Activated CD4-positive, alpha-beta T cell treated with anti-CD3 and anti-CD28 coated beads, Interleukin-2, amount 10 ng/mL, durations not matched to agents 24 days and 14 days (primary cell): Measurements from ENCODE around the gene SNX5. TPM values are rescaled to one million over a fixed set of nuclear protein-coding genes. Genes with fewer than 3 reads are reported as not detected.

Source experiments
- DNase-seq: peaks from one replicate; pipeline ENCODE4 v3.0.0; 2022
- H3K27ac Mint-ChIP-seq: one replicate; pipeline ENCODE4 v1.8.0; 2022; ENCODE audit warnings: mild to moderate bottlenecking, mixed read lengths
- H3K27me3 Mint-ChIP-seq: one replicate; pipeline ENCODE4 v1.8.0; 2022; ENCODE audit warnings: mixed read lengths
- H3K36me3 Mint-ChIP-seq: one replicate; pipeline ENCODE4 v1.8.0; 2022; ENCODE audit warnings: low read depth, mild to moderate bottlenecking, mixed read lengths
- H3K4me1 Mint-ChIP-seq: one replicate; pipeline ENCODE4 v1.8.0; 2021; ENCODE audit warnings: mixed read lengths
- H3K4me3 Mint-ChIP-seq: one replicate; pipeline ENCODE4 v1.8.0; 2022; ENCODE audit warnings: mild to moderate bottlenecking, moderate library complexity, mixed read lengths
- H3K9me3 Mint-ChIP-seq: one replicate; pipeline ENCODE4 v1.8.0; 2021; ENCODE audit warnings: mixed read lengths
- intact Hi-C: fragments of 100-400 bp; cut with micrococcal nuclease; formaldehyde crosslinking; loops from one replicate; pipeline ENCODE4 v1.15.1; 2023
- total RNA-seq: library from RNA; stranded (reverse); gene quantifications from 2 replicates; pipeline ENCODE4 v1.2.3, GENCODE V29; 2022

Gene SNX5
- total RNA-seq, 1 donor from 2014 or later: 240 TPM

DNA sequence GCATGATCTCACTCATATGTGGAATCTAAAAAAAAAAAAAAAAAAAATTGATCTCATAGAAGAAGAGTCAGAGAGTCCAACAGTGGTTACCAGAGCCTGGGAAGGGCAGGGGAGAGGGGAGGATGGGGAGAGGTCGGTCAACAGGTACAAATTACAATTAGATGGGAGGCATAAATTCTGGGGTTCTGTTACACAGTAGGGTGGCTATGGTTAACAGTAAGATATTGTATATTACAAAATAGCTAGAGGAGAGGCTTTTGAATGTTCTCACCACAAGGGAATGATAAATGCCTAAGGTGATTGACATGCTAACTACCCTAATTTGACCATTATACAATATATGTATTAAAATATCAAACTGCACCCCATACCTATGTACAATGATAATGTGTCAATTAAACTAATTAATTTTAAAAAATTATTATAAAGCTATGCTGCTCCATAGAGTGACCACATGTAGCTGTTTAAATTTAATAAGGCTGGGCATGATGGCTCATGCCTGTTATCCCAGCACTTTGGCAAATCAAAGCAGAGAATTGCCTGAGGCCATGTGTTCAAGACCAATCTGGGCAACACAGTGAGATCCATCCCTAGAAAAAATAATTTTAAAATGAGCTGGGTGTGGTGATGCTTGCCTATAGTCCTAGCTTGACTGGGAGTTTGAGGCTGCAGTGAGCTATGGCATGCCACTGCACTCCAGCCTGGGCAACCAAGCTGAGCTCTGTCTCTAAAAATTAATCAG, 70.9 kb downstream of the SNX5 start:
- intact Hi-C loops: loop anchor here (1.0 to 5.0 kb wide), 6 partner anchors 40 to 392 kb away; partner anchors contain the start of gene RRBP1
- Mint-ChIP-seq H3K9me3 (no peaks in the 10 kb centered on the region), H3K27me3 (peaks cover 29% of the 10 kb centered on the region), H3K4me3 (no peak overlapping the region), H3K4me1 (peaks cover 23% of the 10 kb centered on the region), H3K36me3 (no peaks in the 10 kb centered on the region), H3K27ac (no peak overlapping the region)
- DNase-seq: no peak

DNA sequence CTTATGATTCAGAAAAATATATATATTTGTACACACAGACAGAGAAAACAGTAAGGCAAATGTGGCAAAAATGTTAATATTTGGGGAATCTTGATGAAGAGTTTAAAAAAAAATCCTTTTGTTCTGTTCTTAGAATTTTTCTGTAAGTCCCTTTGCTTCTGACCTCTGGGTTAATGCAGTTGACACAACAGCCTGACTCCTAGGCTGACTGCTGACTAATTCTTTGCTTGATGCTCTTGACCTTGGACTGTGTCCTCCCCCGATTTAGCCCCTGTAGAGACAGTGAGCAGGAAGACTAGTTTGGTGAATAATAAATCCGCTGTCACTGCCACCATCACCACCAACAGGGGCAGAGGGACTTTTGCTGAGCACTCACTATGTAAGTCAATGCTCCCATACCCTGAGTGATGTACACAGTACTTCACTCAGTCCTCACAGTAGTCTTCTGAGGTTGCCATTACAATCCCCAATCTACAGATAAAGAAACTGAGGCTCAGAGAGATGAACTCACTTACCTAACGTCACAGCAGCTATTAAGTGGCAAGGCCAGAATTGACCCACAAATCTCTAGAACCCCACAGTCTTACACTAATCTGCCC, 71.7 kb downstream of the SNX5 start:
- H3K27me3 Mint-ChIP-seq: peaks cover 38% of the 10 kb centered on the region
- DNase-seq: no peak
- no peak overlapping the region for H3K27ac Mint-ChIP-seq
- H3K9me3 Mint-ChIP-seq: no peaks in the 10 kb centered on the region
- intact Hi-C loops: loop anchor here (1.0 to 5.0 kb wide), 4 partner anchors 40 to 230 kb away; no protein-coding TSS in a partner anchor
- no peaks in the 10 kb centered on the region for H3K36me3 Mint-ChIP-seq
- no peak overlapping the region for H3K4me3 Mint-ChIP-seq
- H3K4me1 Mint-ChIP-seq: peaks cover 22% of the 10 kb centered on the region

DNA sequence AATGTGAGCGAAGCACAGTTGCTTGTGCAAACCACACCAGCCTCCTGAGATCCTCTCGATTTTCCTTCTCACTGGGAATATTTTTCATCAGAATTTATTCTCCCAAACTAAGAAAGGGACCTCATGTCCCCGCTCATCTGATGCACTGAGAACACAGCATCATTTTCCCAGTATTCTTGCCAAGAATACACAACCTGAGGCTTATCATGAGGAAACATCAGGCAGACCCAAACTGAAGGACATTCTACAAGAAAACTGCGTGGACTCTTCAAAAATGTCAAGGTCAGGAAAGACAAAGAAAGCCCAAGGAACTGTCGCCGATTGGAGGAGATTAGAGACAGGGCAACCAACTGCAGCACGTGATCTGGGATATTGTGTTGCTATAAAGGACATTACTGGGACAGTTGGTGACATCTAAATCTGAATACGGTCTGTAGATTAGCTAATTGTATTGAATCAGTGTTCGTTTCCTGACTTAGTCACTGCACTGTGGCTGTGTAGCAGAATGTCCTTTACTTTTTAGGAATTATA, 72.3 kb downstream of the SNX5 start:
- H3K4me3 Mint-ChIP-seq: peak overlapping the region; percentile 61
- H3K4me1 Mint-ChIP-seq: peaks cover 22% of the 10 kb centered on the region
- H3K27me3 Mint-ChIP-seq: peaks cover 42% of the 10 kb centered on the region
- DNase-seq: no peak
- intact Hi-C loops: loop anchor here (1.0 to 5.0 kb wide), 4 partner anchors 39 to 229 kb away; no protein-coding TSS in a partner anchor
- H3K36me3 Mint-ChIP-seq: no peaks in the 10 kb centered on the region
- peak overlapping the region; percentile 67 for H3K27ac Mint-ChIP-seq
- H3K9me3 Mint-ChIP-seq: no peaks in the 10 kb centered on the region

DNA sequence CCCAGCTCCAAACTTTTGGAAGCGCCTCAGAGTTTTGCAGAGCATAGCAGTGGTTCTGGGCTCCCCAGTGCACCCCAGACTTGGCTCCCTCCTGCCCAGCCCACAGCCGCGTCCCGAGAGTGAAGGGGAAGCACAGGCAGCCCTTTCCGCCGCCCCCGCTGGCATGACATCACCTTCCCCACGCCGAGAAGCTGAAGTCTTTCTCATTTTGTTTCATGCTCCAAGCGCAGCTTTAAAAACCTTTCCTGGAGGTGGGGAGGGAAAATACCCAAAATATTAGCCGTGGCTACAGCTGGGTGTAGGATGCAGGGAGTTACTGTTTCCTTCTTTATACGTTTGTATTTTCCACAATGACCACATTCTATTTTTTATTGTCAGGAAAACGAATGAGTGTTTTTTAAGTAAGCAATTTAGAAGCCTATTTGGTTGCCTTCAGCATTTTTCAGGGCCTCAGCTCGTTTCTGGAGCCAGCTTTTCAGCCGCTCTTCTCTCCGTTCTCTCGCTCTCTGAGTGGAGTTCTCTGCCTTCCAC, 72.9 kb downstream of the SNX5 start:
- H3K9me3 Mint-ChIP-seq: no peaks in the 10 kb centered on the region
- H3K36me3 Mint-ChIP-seq: no peaks in the 10 kb centered on the region
- H3K27ac Mint-ChIP-seq: peak overlapping the region; percentile 67
- peaks cover 22% of the 10 kb centered on the region for H3K4me1 Mint-ChIP-seq
- H3K4me3 Mint-ChIP-seq: peak overlapping the region; percentile 61
- intact Hi-C loops: loop anchor here (1.0 to 5.0 kb wide), 6 partner anchors 17 to 228 kb away; no protein-coding TSS in a partner anchor
- peaks cover 38% of the 10 kb centered on the region for H3K27me3 Mint-ChIP-seq
- DNase-seq: peak; percentile 84

DNA sequence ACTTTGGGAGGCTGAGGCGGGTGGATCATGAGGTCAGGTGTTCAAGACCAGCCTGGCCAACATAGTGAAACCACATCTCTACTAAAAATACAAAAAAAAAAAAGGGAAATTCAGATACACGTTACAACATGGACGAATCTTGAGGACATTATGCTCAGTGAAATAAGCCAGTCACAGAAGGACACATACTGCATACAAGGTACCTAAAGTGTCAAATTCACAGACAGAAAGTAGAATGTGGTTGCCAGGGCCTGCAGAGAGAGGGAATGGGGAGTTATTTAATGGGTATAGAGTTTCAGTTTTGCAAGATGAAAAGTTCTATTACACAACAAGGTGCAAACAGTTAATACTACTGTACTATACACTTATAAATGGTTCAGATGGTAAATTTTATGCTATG, 75.1 kb downstream of the SNX5 start:
- no peak for DNase-seq
- H3K9me3 Mint-ChIP-seq: peaks cover 3% of the 10 kb centered on the region
- H3K36me3 Mint-ChIP-seq: no peaks in the 10 kb centered on the region
- no peak overlapping the region for H3K4me3 Mint-ChIP-seq
- H3K27ac Mint-ChIP-seq: no peak overlapping the region
- intact Hi-C loops: no loop called here
- H3K27me3 Mint-ChIP-seq: peaks cover 29% of the 10 kb centered on the region
- H3K4me1 Mint-ChIP-seq: peaks cover 22% of the 10 kb centered on the region

DNA sequence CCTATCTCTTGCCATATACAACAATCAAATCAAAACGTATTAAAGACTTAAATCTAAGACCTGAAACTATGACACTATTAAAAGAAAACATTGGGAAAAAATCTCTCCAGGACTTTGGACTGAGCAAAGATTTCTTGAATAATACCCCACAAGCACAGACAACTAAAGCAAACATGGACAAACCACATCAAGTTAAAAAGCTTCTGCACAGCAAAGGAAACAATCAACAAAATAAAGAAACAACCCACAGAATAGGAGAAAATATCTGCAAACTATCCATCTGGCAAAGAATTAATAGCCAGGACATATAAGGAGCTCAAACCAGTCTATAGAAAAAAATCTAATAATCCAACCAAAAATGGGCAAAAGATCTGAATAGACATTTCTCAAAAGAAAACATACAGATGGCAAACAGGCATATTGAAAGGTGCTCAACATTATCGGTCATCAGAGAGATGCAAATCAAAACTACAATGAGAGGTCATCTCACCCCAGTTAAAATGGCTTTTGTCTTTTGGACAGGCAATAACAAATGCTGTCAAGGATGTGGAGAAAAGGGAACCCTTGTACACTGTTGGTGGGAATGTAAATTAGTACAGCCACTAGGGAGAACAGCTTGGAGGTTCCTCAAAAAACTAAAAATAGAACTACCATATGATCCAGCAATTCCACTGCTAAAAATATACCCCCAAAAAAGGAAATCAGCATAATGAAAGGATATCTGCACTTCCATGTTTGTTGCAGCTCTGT, 76.2 kb downstream of the SNX5 start:
- intact Hi-C loops: no loop called here
- Mint-ChIP-seq H3K36me3 (no peaks in the 10 kb centered on the region), H3K4me1 (peaks cover 22% of the 10 kb centered on the region), H3K27ac (no peak overlapping the region), H3K9me3 (peaks cover 3% of the 10 kb centered on the region), H3K4me3 (no peak overlapping the region), H3K27me3 (peaks cover 27% of the 10 kb centered on the region)
- no peak for DNase-seq

Other genes with a start within 250 kb of the SNX5 start
- gene MGME1, start 224 bp upstream of the SNX5 start, total RNA-seq: 32.7 and 34.3 TPM in 2 replicates
- gene OVOL2, start 89.1 kb upstream of the SNX5 start, total RNA-seq: not detected in 2 replicates
- gene KAT14, start 169.1 kb upstream of the SNX5 start, total RNA-seq: 16.5 and 16.8 TPM in 2 replicates
- gene PET117, start 169.1 kb upstream of the SNX5 start, total RNA-seq: 18.5 and 19.5 TPM in 2 replicates